HG02610 (cell line): ENCODE measurements around the gene INKA2.
A peak's percentile ranks its signal among the peaks of the same experiment; 100 is the strongest.

Experiments used
- ATAC-seq: cut with Tn5 transposase; IDR thresholded peaks from one replicate; pipeline ENCODE4 v1.9.1; 2021; ENCODE audit warnings: mild to moderate bottlenecking, moderate library complexity; ENCODE audit not compliant: unreplicated experiment

INKA2 gene

GRCh38 chr1:111734426-111734825, 4.8 kb downstream of the INKA2 start:
- no peak for ATAC-seq

GRCh38 chr1:111733992-111734341, 5.2 kb downstream of the INKA2 start:
- no peak for ATAC-seq

GRCh38 chr1:111733183-111733991, 5.8 kb downstream of the INKA2 start:
- no peak for ATAC-seq

- no peak for ATAC-seq
Measured at GRCh38 chr1:111732718-111733117, 6.5 kb downstream of the INKA2 start.

- ATAC-seq, result no peak
Measured at GRCh38 chr1:111731956-111732355, 7.2 kb downstream of the INKA2 start.

GRCh38 chr1:111730706-111731105, 8.5 kb downstream of the INKA2 start:
- ATAC-seq, result no peak

GRCh38 chr1:111729946-111730681, 9.1 kb downstream of the INKA2 start:
- ATAC-seq, result no peak

GRCh38 chr1:111729271-111729921, 9.8 kb downstream of the INKA2 start:
- ATAC-seq, result no peak

- ATAC-seq, result no peak
Measured at GRCh38 chr1:111727056-111727455, 12.1 kb downstream of the INKA2 start.

- no peak for ATAC-seq
Measured at GRCh38 chr1:111725192-111725591, 14.0 kb downstream of the INKA2 start.

- ATAC-seq, result no peak
Measured at GRCh38 chr1:111723871-111724270, 15.3 kb downstream of the INKA2 start.

- no peak for ATAC-seq
Measured at GRCh38 chr1:111723091-111723806, 15.9 kb downstream of the INKA2 start.

GRCh38 chr1:111720977-111721786, 18.0 kb downstream of the INKA2 start:
- no peak for ATAC-seq

GRCh38 chr1:111720274-111720976, 18.8 kb downstream of the INKA2 start:
- ATAC-seq, result no peak

- no peak for ATAC-seq
Measured at GRCh38 chr1:111719674-111720132, 19.5 kb downstream of the INKA2 start.

- ATAC-seq, result no peak
Measured at GRCh38 chr1:111719135-111719534, 20.1 kb downstream of the INKA2 start.

- no peak for ATAC-seq
Measured at GRCh38 chr1:111717450-111717849, 21.7 kb downstream of the INKA2 start.

- ATAC-seq, result no peak
Measured at GRCh38 chr1:111716333-111716732, 22.9 kb downstream of the INKA2 start.

GRCh38 chr1:111709986-111710385, 29.2 kb downstream of the INKA2 start:
- ATAC-seq, result peak; percentile 46

GRCh38 chr1:111707906-111708305, 31.3 kb downstream of the INKA2 start:
- ATAC-seq, result no peak
